Measurements from ENCODE around the gene CNN1. TPM values are rescaled to one million over a fixed set of nuclear protein-coding genes. Genes with fewer than 3 reads are reported as not detected.

Gene CNN1
- total and polyA plus RNA-seq, 9 of the 15 experiments (the other 6 are each of a cell fraction or from before 2014, with no cell fraction given): 0.23 to 10.6 (median 5.2) TPM

DNA sequence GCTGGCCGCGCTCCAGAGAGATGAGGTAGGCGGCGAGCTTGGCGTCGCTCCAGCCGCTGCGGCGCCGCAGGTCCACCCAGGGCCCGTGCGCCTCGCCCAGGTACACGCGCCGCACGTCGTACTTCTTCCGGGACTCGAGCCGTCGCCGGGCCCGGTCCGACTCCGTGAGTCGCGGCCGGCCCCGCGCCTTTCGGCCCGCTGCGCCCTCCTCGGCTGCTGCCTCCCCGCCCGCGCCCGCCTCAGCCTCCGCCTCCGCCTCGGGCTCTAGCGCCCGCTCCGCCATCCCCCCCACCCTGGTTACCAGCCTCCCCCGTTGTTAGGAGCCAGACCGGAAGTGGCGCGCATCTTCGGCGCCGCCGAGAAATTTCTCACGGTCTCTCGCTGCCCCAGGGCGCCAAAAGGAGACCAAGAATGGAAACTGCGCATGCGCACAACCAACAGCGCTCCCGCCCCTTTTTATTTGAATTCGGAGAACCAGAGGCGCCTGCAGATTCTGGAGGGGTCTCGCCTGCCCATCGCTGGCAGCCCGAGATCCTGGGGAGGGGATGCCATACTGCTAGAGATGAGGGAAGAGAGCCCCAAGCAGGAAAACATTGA is 33.0 kb upstream of the CNN1 start, which contains the start of gene ZNF653 (continued):
- TF ChIP-seq TCFL5 (CRISPR knock-in tag; conservative IDR thresholded peaks at IDR 0.05) (no peak), VEZF1 (CRISPR knock-in tag; IDR thresholded peaks at IDR 0.05) (peak; percentile 70), ZNF639 (CRISPR knock-in tag; conservative IDR thresholded peaks at IDR 0.05 in 1 of 2, IDR thresholded peaks at IDR 0.05 in 1 of 2) (peak in 1 of 2 experiments; percentile 73; a peak in 1 of 4 replicates), ZBTB12 (CRISPR knock-in tag; IDR thresholded peaks at IDR 0.05) (peak; percentile 90), TBP (optimal IDR thresholded peaks at IDR 0.05; ENCODE audit: low read depth, low read length) (peak; percentile 43), FOXA3 (CRISPR knock-in tag; conservative IDR thresholded peaks at IDR 0.05 in 1 of 2, IDR thresholded peaks at IDR 0.05 in 1 of 2) (no peak), MAZ (CRISPR knock-in tag; conservative IDR thresholded peaks at IDR 0.05 in 1 of 2, IDR thresholded peaks at IDR 0.05 in 1 of 2) (peak; percentile 2 to 78; a peak in 3 of 4 replicates), ZNF431 (CRISPR knock-in tag; IDR thresholded peaks at IDR 0.05) (peak; percentile 57), TEAD1 (CRISPR knock-in tag; IDR thresholded peaks at IDR 0.05) (peak in 1 of 2 experiments; percentile 29; a peak in 1 of 4 replicates), ZNF584 (CRISPR knock-in tag; IDR thresholded peaks at IDR 0.05; ENCODE audit: low read depth) (no peak), ZBED1 (IDR thresholded peaks at IDR 0.05) (peak; percentile 18; the same call in 1 of the 2 replicates), NRF1 (conservative IDR thresholded peaks at IDR 0.05 in 1 of 2, IDR thresholded peaks at IDR 0.05 in 1 of 2) (peak; percentile 97), NBN (IDR thresholded peaks at IDR 0.05; ENCODE audit: low read depth) (peak; percentile 56; the same call in 1 of the 2 replicates), XRCC4 (IDR thresholded peaks at IDR 0.05; ENCODE audit: extremely low read depth, insufficient read depth, insufficient read length) (no peak), ESRRA (IDR thresholded peaks at IDR 0.05; ENCODE audit: borderline replicate concordance, low read depth) (peak; percentile 30; the same call in 1 of the 2 replicates), CREM (IDR thresholded peaks at IDR 0.05; ENCODE audit: low read depth) (peak; percentile 99)
- TF ChIP-seq, protein P1, sequence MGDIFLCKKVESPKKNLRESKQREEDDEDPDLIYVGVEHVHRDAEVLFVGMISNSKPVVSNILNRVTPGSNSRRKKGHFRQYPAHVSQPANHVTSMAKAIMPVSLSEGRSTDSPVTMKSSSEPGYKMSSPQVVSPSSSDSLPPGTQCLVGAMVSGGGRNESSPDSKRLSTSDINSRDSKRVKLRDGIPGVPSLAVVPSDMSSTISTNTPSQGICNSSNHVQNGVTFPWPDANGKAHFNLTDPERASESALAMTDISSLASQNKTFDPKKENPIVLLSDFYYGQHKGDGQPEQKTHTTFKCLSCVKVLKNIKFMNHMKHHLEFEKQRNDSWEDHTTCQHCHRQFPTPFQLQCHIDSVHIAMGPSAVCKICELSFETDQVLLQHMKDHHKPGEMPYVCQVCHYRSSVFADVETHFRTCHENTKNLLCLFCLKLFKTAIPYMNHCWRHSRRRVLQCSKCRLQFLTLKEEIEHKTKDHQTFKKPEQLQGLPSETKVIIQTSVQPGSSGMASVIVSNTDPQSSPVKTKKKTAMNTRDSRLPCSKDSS (IDR thresholded peaks at IDR 0.05; ENCODE audit: low read depth, partially characterized antibody): no peak
- TF ChIP-seq, protein P2, sequence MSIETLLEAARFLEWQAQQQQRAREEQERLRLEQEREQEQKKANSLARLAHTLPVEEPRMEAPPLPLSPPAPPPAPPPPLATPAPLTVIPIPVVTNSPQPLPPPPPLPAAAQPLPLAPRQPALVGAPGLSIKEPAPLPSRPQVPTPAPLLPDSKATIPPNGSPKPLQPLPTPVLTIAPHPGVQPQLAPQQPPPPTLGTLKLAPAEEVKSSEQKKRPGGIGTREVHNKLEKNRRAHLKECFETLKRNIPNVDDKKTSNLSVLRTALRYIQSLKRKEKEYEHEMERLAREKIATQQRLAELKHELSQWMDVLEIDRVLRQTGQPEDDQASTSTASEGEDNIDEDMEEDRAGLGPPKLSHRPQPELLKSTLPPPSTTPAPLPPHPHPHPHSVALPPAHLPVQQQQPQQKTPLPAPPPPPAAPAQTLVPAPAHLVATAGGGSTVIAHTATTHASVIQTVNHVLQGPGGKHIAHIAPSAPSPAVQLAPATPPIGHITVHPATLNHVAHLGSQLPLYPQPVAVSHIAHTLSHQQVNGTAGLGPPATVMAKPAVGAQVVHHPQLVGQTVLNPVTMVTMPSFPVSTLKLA (conservative IDR thresholded peaks at IDR 0.05): peak in 1 of 2 experiments; percentile 73; a peak in 2 of 4 replicates
